H1 (cell line): Measurements from ENCODE around the gene HFM1. TPM values are rescaled to one million over a fixed set of nuclear protein-coding genes. Genes with fewer than 3 reads are reported as not detected.

Experiments used
- CTCF ChIA-PET: fragments of 300-600 bp; sonication (Branson Sonifier 250); formaldehyde crosslinking; loops from one replicate; lab custom pipeline; 2021; ENCODE audit not compliant: partially characterized antibody; lab: Charles Lee
- POLR2A ChIA-PET: fragments of 300-600 bp; sonication (Branson Sonifier 250); formaldehyde crosslinking; loops from one replicate; lab custom pipeline; 2021; ENCODE audit warnings: inconsistent platforms; ENCODE audit not compliant: partially characterized antibody; lab: Charles Lee
- DNase-seq, 2 experiments: peaks; one replicate each; pipeline versions ENCODE4 v3.0.0 to v3.0.0-alpha.2; 2010 to 2022; ENCODE audit warnings: low spot score in 2 of 2, low read depth in 1 of 2, mixed read lengths in 1 of 2
- FAIRE-seq: peaks from 2 replicates; lab custom pipeline; 2011; peaks lifted over from hg19 to GRCh38; lab: Jason Lieb, UNC
- H2AFZ ChIP-seq: 2 replicates; pipeline ENCODE4 v1.8.1; 2012; ENCODE audit warnings: low read length, inconsistent platforms
- H2AK5ac ChIP-seq: 2 replicates; pipeline ENCODE4 v1.6.1; 2013; ENCODE audit warnings: low read depth, low read length
- H2BK120ac ChIP-seq: replicated peaks from 2 replicates; pipeline ENCODE3; 2013; ENCODE audit warnings: low read depth, low read length, inconsistent platforms
- H2BK12ac ChIP-seq: 2 replicates; pipeline ENCODE4 v1.6.1; 2013; ENCODE audit warnings: low read depth, low read length
- H2BK15ac ChIP-seq: 2 replicates; pipeline ENCODE4 v1.6.1; 2013; ENCODE audit warnings: low read length
- H2BK20ac ChIP-seq: 2 replicates; pipeline ENCODE4 v1.6.1; 2013; ENCODE audit warnings: low read length
- H2BK5ac ChIP-seq: 2 replicates; pipeline ENCODE4 v1.6.1; 2013; ENCODE audit warnings: low read depth, low read length
- H3K14ac ChIP-seq: 2 replicates; pipeline ENCODE4 v1.6.1; 2013; ENCODE audit warnings: inconsistent platforms; ENCODE audit not compliant: insufficient read length
- H3K18ac ChIP-seq: 2 replicates; pipeline ENCODE4 v1.6.1; 2013; ENCODE audit warnings: low read length; ENCODE audit errors: extremely low read depth
- H3K23ac ChIP-seq: 2 replicates; pipeline ENCODE4 v1.6.1; 2013; ENCODE audit warnings: inconsistent platforms; ENCODE audit not compliant: insufficient read length
- H3K23me2 ChIP-seq: 2 replicates; pipeline ENCODE4 v1.6.1; 2013; ENCODE audit warnings: low read depth, low read length
- H3K27ac ChIP-seq: 2 replicates; pipeline ENCODE4 v1.6.1; 2011; ENCODE audit warnings: low read depth, low read length, inconsistent platforms
- H3K27me3 ChIP-seq, 4 experiments: replicated peaks in 1 of 4; 1 replicate in 1 of 4; 2 replicates in 3 of 4; pipeline versions ENCODE4 v1.6.1 to v1.8.1; 2011 to 2013; ENCODE audit warnings: low read length in 3 of 4, mild to moderate bottlenecking in 3 of 4, inconsistent platforms in 2 of 4, mixed read lengths in 2 of 4, moderate library complexity in 1 of 4; ENCODE audit not compliant: control insufficient read depth in 3 of 4, insufficient read depth in 3 of 4; ENCODE audit errors: extremely low read depth in 1 of 4
- H3K36me3 ChIP-seq, 4 experiments: 2 replicates each; pipeline versions ENCODE4 v1.6.1 to v1.8.1; 2011 to 2013; ENCODE audit warnings: mild to moderate bottlenecking in 4 of 4, low read length in 3 of 4, moderate library complexity in 2 of 4, control low read depth in 1 of 4, inconsistent platforms in 1 of 4; ENCODE audit not compliant: insufficient read depth in 4 of 4, control insufficient read depth in 2 of 4
- H3K4ac ChIP-seq: replicated peaks from 2 replicates; pipeline ENCODE3; 2013; ENCODE audit warnings: low read length, low read depth, mixed read lengths, inconsistent platforms; ENCODE audit not compliant: insufficient read length
- H3K4me1 ChIP-seq, 4 experiments: replicated peaks in 1 of 4; 1 replicate in 1 of 4; 2 replicates in 3 of 4; pipeline versions ENCODE4 v1.6.1 to v1.8.1; 2011 to 2013; ENCODE audit warnings: low read length in 3 of 4, inconsistent platforms in 2 of 4, mixed read lengths in 1 of 4; ENCODE audit not compliant: insufficient read depth in 4 of 4, control insufficient read depth in 3 of 4
- H3K4me2 ChIP-seq, 2 experiments: 2 replicates each; pipeline versions ENCODE4 v1.6.1 to v1.8.1; 2011 to 2013; ENCODE audit warnings: low read depth in 2 of 2, low read length in 2 of 2, control low read depth in 1 of 2, inconsistent platforms in 1 of 2, mild to moderate bottlenecking in 1 of 2; ENCODE audit not compliant: insufficient read depth in 1 of 2
- H3K4me3 ChIP-seq, 4 experiments: fragments of 200-600, 300-600 bp in 1 of 4; sonication (generic), shearing (Covaris generic), sonication (Bioruptor Twin) in 1 of 4; 2 replicates each; pipeline versions ENCODE4 v1.5.1 to v1.8.1; 2011 to 2016; ENCODE audit warnings: low read length in 4 of 4, low read depth in 3 of 4, control low read depth in 2 of 4, inconsistent platforms in 2 of 4, mild to moderate bottlenecking in 2 of 4, mixed read lengths in 1 of 4, moderate library complexity in 1 of 4; ENCODE audit not compliant: insufficient read depth in 2 of 4; ENCODE audit errors: extremely low read depth in 1 of 4
- H3K56ac ChIP-seq: replicated peaks from 2 replicates; pipeline ENCODE3; 2013; ENCODE audit warnings: low read depth, mild to moderate bottlenecking, mixed read lengths, low read length, inconsistent platforms; ENCODE audit not compliant: insufficient read length
- H3K79me1 ChIP-seq: 2 replicates; pipeline ENCODE4 v1.6.1; 2013; ENCODE audit warnings: low read depth, low read length, control low read depth
- H3K79me2 ChIP-seq, 2 experiments: 2 replicates each; pipeline versions ENCODE4 v1.6.1 to v1.8.1; 2012 to 2013; ENCODE audit warnings: low read length in 2 of 2, mild to moderate bottlenecking in 2 of 2, inconsistent platforms in 1 of 2; ENCODE audit not compliant: insufficient read depth in 2 of 2, control insufficient read depth in 1 of 2
- H3K9ac ChIP-seq, 4 experiments: replicated peaks in 1 of 4; 1 replicate in 1 of 4; 2 replicates in 3 of 4; pipeline versions ENCODE4 v1.6.1 to v1.8.1; 2011 to 2013; ENCODE audit warnings: low read depth in 3 of 4, low read length in 3 of 4, control low read depth in 2 of 4, mild to moderate bottlenecking in 2 of 4, moderate library complexity in 2 of 4, inconsistent platforms in 1 of 4; ENCODE audit errors: extremely low read depth in 1 of 4
- H3K9me3 ChIP-seq, 2 experiments: 2 replicates each; pipeline versions ENCODE4 v1.6.1 to v1.8.1; 2012 to 2013; ENCODE audit warnings: mild to moderate bottlenecking in 2 of 2, moderate library complexity in 2 of 2, control low read depth in 1 of 2, inconsistent platforms in 1 of 2, low read depth in 1 of 2, low read length in 1 of 2, mixed read lengths in 1 of 2; ENCODE audit not compliant: insufficient read depth in 2 of 2
- H4K20me1 ChIP-seq, 2 experiments: replicated peaks in 1 of 2; 2 replicates each; pipeline versions ENCODE3 to v1.8.1; 2011 to 2013; ENCODE audit warnings: inconsistent platforms in 2 of 2, low read length in 2 of 2, mild to moderate bottlenecking in 1 of 2; ENCODE audit not compliant: insufficient read depth in 2 of 2, control insufficient read depth in 1 of 2
- H4K5ac ChIP-seq: 2 replicates; pipeline ENCODE4 v1.6.1; 2013; ENCODE audit warnings: low read length, low read depth, mixed read lengths, inconsistent platforms; ENCODE audit not compliant: insufficient read length
- H4K8ac ChIP-seq: 2 replicates; pipeline ENCODE4 v1.8.0; 2013; ENCODE audit warnings: mild to moderate bottlenecking, moderate library complexity, low read length, inconsistent platforms; ENCODE audit not compliant: insufficient read depth; ENCODE audit errors: extremely low read depth
- H4K91ac ChIP-seq: replicated peaks from 2 replicates; pipeline ENCODE3; 2013; ENCODE audit warnings: low read length, mixed read lengths, inconsistent platforms; ENCODE audit not compliant: insufficient read length
- CBX8 ChIP-seq: fragments of 300-800, 300-1000 bp; sonication (generic); IDR thresholded peaks from 2 replicates; pipeline ENCODE4 v1.7.1; 2016; ENCODE audit warnings: low read depth, low read length, borderline replicate concordance
- CEBPB ChIP-seq: IDR thresholded peaks from 2 replicates; pipeline ENCODE4 v1.6.1; 2012; ENCODE audit warnings: low read depth, low read length
- CHD1 ChIP-seq: IDR thresholded peaks from 2 replicates; pipeline ENCODE4 v1.6.1; 2012; ENCODE audit warnings: low read depth, low read length, improper control_type of control experiment
- E2F6 ChIP-seq: IDR thresholded peaks from 2 replicates; pipeline ENCODE4 v1.6.1; 2012; ENCODE audit warnings: inconsistent platforms
- EGR1 ChIP-seq: IDR thresholded peaks from 2 replicates; pipeline ENCODE4 v1.6.1; 2011; ENCODE audit warnings: low read depth, low read length, borderline replicate concordance
- HDAC6 ChIP-seq: IDR thresholded peaks from one replicate; pipeline ENCODE4 v1.7.1; 2012; ENCODE audit warnings: low read depth, mild to moderate bottlenecking, inconsistent platforms, low read length, moderate library complexity
- JUND ChIP-seq: IDR thresholded peaks from 2 replicates; pipeline ENCODE4 v1.6.1; 2011; ENCODE audit warnings: mild to moderate bottlenecking, improper control_type of control experiment, low read length
- KDM4A ChIP-seq: IDR thresholded peaks from one replicate; pipeline ENCODE4 v1.7.1; 2012; ENCODE audit warnings: low read depth, mild to moderate bottlenecking, moderate library complexity, low read length, inconsistent platforms; ENCODE audit not compliant: severe bottlenecking
- RAD21 ChIP-seq, 2 experiments: IDR thresholded peaks in 1 of 2; conservative IDR thresholded peaks in 1 of 2; 2 replicates each; pipeline ENCODE4 v1.6.1; 2011; ENCODE audit warnings: low read depth in 2 of 2, low read length in 2 of 2, improper control_type of control experiment in 1 of 2, inconsistent platforms in 1 of 2, mild to moderate bottlenecking in 1 of 2, moderate library complexity in 1 of 2
- SIN3A ChIP-seq, 2 experiments: IDR thresholded peaks in 1 of 2; conservative IDR thresholded peaks in 1 of 2; 2 replicates each; pipeline ENCODE4 v1.6.1; 2011 to 2012; ENCODE audit warnings: low read length in 2 of 2, improper control_type of control experiment in 1 of 2, low read depth in 1 of 2, mild to moderate bottlenecking in 1 of 2
- SIRT6 ChIP-seq: IDR thresholded peaks from one replicate; pipeline ENCODE4 v1.7.1; 2012; ENCODE audit warnings: low read length, inconsistent platforms
- TBP ChIP-seq: IDR thresholded peaks from 2 replicates; pipeline ENCODE4 v1.6.1; 2011; ENCODE audit warnings: low read depth, low read length, improper control_type of control experiment
- ZNF274 ChIP-seq: IDR thresholded peaks from 2 replicates; pipeline ENCODE4 v1.7.0; 2012; ENCODE audit warnings: low read length, borderline replicate concordance; ENCODE audit errors: extremely low read depth
- WGBS, 2 experiments: shearing (Covaris generic) in 1 of 2; methylation state at CpG; one replicate each; pipeline versions ENCODE4 v1.1.6 to v1.1.7; 2013 to 2015; ENCODE audit warnings: low lambda C conversion rate in 2 of 2, mixed read lengths in 2 of 2, inconsistent platforms in 1 of 2, low coverage in 1 of 2, missing lambda C conversion rate in 1 of 2; ENCODE audit not compliant: insufficient replicate concordance in 2 of 2, insufficient coverage in 1 of 2, insufficient read length in 1 of 2; ENCODE audit errors: extremely low coverage in 1 of 2, missing lambda C conversion rate in 1 of 2; 5-methylcytosine and 5-hydroxymethylcytosine counted together
- polyA plus RNA-seq, 7 experiments: library from polyadenylated mRNA; depleted of rRNA in 3 of 7; stranded (reverse) in 5 of 7; unstranded in 2 of 7; fragments of >200 nt in 5 of 7; fragments of 200-250 nt in 2 of 7; gene quantifications; 1 replicate in 5 of 7; 2 replicates in 1 of 7; 4 replicates in 1 of 7; pipeline versions ENCODE4 v1.2.1 to v1.2.3, GENCODE V29; 2011 to 2013; ENCODE audit warnings: missing spikeins in 2 of 7, mixed read lengths in 2 of 7
- total RNA-seq: library from RNA; stranded (reverse); fragmentation: NEBNext Ultra II Directional; extraction: Animal tissue kit (Norgen Biotek cat#: 25700); gene quantifications from 2 replicates; pipeline ENCODE4 v1.2.1, GENCODE V29; 2021

HFM1 gene
- total and polyA plus RNA-seq, 2 of the 8 experiments (the other 6 are each of a cell fraction or from before 2014, with no cell fraction given): 0.23 to 1.2 TPM

GRCh38 chr1:91325456-91325855 lies 79.2 kb downstream of the HFM1 start:
- Histone ChIP-seq H3K4ac (no peak overlapping the region), H3K18ac (no peak overlapping the region), H2BK12ac (no peak overlapping the region), H4K5ac (no peak overlapping the region), H3K79me2 (no peaks in the 10 kb centered on the region), H4K8ac (no peak overlapping the region), H2BK20ac (no peak overlapping the region), H3K36me3 (no peaks in the 10 kb centered on the region; a peak in 1 of 8 replicates), H2BK15ac (no peak overlapping the region), H3K56ac (no peak overlapping the region), H3K79me1 (no peaks in the 10 kb centered on the region), H3K4me3 (no peak overlapping the region), H2BK5ac (no peak overlapping the region), H3K27me3 (no peaks in the 10 kb centered on the region), H3K4me2 (no peak overlapping the region), H3K27ac (no peak overlapping the region), H4K20me1 (no peaks in the 10 kb centered on the region), H3K23ac (no peak overlapping the region), H4K91ac (no peak overlapping the region), H3K4me1 (no peaks in the 10 kb centered on the region), H3K14ac (no peak overlapping the region), H2AK5ac (no peak overlapping the region), H2BK120ac (no peak overlapping the region), H3K9me3 (no peaks in the 10 kb centered on the region), H3K9ac (no peak overlapping the region), H2AFZ (no peak overlapping the region), H3K23me2 (no peaks in the 10 kb centered on the region)
- ChIA-PET CTCF (no interaction called here), POLR2A (no interaction called here)
- WGBS, 2 experiments: 98% methylated on average over 2 of the region's 2 CpGs; no CpG with 5 or more reads in 1 of the 2 experiments
- FAIRE-seq (no peak), DNase-seq (no peak)
- TF ChIP-seq SIN3A (conservative IDR thresholded peaks at IDR 0.05 in 1 of 2, IDR thresholded peaks at IDR 0.05 in 1 of 2; ENCODE audit: low read depth in 1 of 2, low read length in 2 of 2): no peak
- no peak for TF ChIP-seq CHD1
- TF ChIP-seq TBP: no peak
- no peak for TF ChIP-seq CBX8
- no peak for TF ChIP-seq JUND
- no peak for TF ChIP-seq E2F6
- no peak for TF ChIP-seq HDAC6
- TF ChIP-seq KDM4A: no peak
- no peak for TF ChIP-seq RAD21 (IDR thresholded peaks at IDR 0.05 in 1 of 2, conservative IDR thresholded peaks at IDR 0.05 in 1 of 2; ENCODE audit: low read depth in 2 of 2, low read length in 2 of 2)
- TF ChIP-seq CEBPB: no peak
- TF ChIP-seq SIRT6: no peak
- no peak for TF ChIP-seq ZNF274
- TF ChIP-seq EGR1: no peak
